Measurements from ENCODE around the gene SYVN1. TPM values are rescaled to one million over a fixed set of nuclear protein-coding genes. Genes with fewer than 3 reads are reported as not detected.

SYVN1 gene
- total RNA-seq, 2 experiments from 2014 or later = 89.1 to 96.8 TPM

GRCh38 chr11:65170058-65170534 lies 35.8 kb upstream of the SYVN1 start, which contains the start of gene SPDYC:
SPDYC (plus strand) TSS chr11:65170233; CDS start chr11:65171358, 1,125 bp downstream.
- Mint-ChIP-seq H3K36me3 (ENCODE audit: low read depth) (no peaks in the 10 kb centered on the region), H3K9me3 (no peaks in the 10 kb centered on the region), H3K27me3 (no peaks in the 10 kb centered on the region), H3K4me3 (no peak within 1 kb of the TSS), H3K4me1 (ENCODE audit: low read depth) (no peaks in the 10 kb centered on the region), H3K27ac (peak within 1 kb of the TSS; percentile 24)
- Histone ChIP-seq H3K36me3 (ENCODE audit: insufficient read depth, low read length) (no peaks in the 10 kb centered on the region), H3K27me3 (ENCODE audit: control insufficient read depth in 1 of 2, insufficient read depth in 2 of 2, low read length in 2 of 2) (no peaks in the 10 kb centered on the region), H3K9me3 (ENCODE audit: control insufficient read depth in 1 of 2, insufficient read depth in 1 of 2, low read length in 2 of 2) (no peaks in the 10 kb centered on the region), H3K4me1 (ENCODE audit: insufficient read depth, low read length) (peaks cover 9% of the 10 kb centered on the region), H3K4me3 (ENCODE audit: low read length) (no peak within 1 kb of the TSS), H3K27ac (ENCODE audit: low read depth in 1 of 2, low read length in 2 of 2) (no peak within 1 kb of the TSS)
- ATAC-seq (ENCODE audit: poor library complexity) = no peak
- POLR2A ChIA-PET = no interaction called here
- CTCF ChIA-PET = no interaction called here
- DNase-seq = no peak
- intact Hi-C loops (cut with DNase I, micrococcal nuclease) = no loop called here
- TF ChIP-seq, protein P1, sequence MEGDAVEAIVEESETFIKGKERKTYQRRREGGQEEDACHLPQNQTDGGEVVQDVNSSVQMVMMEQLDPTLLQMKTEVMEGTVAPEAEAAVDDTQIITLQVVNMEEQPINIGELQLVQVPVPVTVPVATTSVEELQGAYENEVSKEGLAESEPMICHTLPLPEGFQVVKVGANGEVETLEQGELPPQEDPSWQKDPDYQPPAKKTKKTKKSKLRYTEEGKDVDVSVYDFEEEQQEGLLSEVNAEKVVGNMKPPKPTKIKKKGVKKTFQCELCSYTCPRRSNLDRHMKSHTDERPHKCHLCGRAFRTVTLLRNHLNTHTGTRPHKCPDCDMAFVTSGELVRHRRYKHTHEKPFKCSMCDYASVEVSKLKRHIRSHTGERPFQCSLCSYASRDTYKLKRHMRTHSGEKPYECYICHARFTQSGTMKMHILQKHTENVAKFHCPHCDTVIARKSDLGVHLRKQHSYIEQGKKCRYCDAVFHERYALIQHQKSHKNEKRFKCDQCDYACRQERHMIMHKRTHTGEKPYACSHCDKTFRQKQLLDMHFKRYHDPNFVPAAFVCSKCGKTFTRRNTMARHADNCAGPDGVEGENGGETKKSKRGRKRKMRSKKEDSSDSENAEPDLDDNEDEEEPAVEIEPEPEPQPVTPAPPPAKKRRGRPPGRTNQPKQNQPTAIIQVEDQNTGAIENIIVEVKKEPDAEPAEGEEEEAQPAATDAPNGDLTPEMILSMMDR (IDR thresholded peaks at IDR 0.05) = no peak

DNA sequence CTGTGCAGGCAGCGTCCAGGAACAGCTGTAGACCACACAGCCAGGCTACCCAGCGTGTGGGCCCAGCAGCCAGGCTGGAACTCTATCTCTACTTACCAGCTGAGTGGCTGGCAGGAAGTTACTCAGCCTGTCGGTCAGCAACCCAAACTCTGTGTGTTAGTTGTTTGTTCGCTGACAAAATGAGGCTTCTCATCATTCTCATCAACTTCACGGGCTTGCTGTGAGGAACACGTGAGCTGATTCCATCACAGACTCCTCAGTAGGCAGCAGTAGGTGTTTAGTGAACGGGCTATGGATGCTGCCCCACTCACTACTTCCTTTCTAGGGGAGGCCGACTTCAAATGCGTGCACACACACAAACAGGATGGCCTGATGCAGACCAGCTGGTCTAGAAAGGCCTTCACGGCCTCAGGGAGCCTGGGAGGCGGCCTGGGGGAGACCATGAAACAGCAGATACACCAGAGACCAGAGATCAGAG lies 34.9 kb upstream of the SYVN1 start:
- Mint-ChIP-seq H3K27ac (peak overlapping the region; percentile 24), H3K27me3 (no peaks in the 10 kb centered on the region), H3K4me3 (no peak overlapping the region), H3K9me3 (no peaks in the 10 kb centered on the region), H3K4me1 (ENCODE audit: low read depth) (no peaks in the 10 kb centered on the region), H3K36me3 (ENCODE audit: low read depth) (no peaks in the 10 kb centered on the region)
- DNase-seq = no peak
- H3K27ac ChIP-seq (ENCODE audit: low read depth in 1 of 2, low read length in 2 of 2) = no peak overlapping the region
- ChIA-PET POLR2A (interaction anchor here (0.9 kb wide), 1 partner anchor 47 kb away, joined by 3 read pairs; the partner anchor contains the start of genes FAU and MRPL49), CTCF (no interaction called here)
- H3K4me3 ChIP-seq (ENCODE audit: low read length) = no peak overlapping the region
- intact Hi-C loops (cut with DNase I, micrococcal nuclease) = no loop called here
- H3K36me3 ChIP-seq (ENCODE audit: insufficient read depth, low read length) = no peaks in the 10 kb centered on the region
- no peaks in the 10 kb centered on the region for H3K27me3 ChIP-seq (ENCODE audit: control insufficient read depth in 1 of 2, insufficient read depth in 2 of 2, low read length in 2 of 2)
- TF ChIP-seq, protein P1 (IDR thresholded peaks at IDR 0.05) = no peak
- no peaks in the 10 kb centered on the region for H3K9me3 ChIP-seq (ENCODE audit: control insufficient read depth in 1 of 2, insufficient read depth in 1 of 2, low read length in 2 of 2)
- no peak for ATAC-seq (ENCODE audit: poor library complexity)
- peaks cover 9% of the 10 kb centered on the region for H3K4me1 ChIP-seq (ENCODE audit: insufficient read depth, low read length)

- Histone ChIP-seq H3K4me1 (ENCODE audit: insufficient read depth, low read length) (peaks cover 9% of the 10 kb centered on the region), H3K27ac (ENCODE audit: low read depth in 1 of 2, low read length in 2 of 2) (no peak overlapping the region), H3K4me3 (ENCODE audit: low read length) (no peak overlapping the region), H3K27me3 (ENCODE audit: control insufficient read depth in 1 of 2, insufficient read depth in 2 of 2, low read length in 2 of 2) (no peaks in the 10 kb centered on the region), H3K36me3 (ENCODE audit: insufficient read depth, low read length) (no peaks in the 10 kb centered on the region), H3K9me3 (ENCODE audit: control insufficient read depth in 1 of 2, insufficient read depth in 1 of 2, low read length in 2 of 2) (no peaks in the 10 kb centered on the region)
- Mint-ChIP-seq H3K4me3 (no peak overlapping the region), H3K36me3 (ENCODE audit: low read depth) (no peaks in the 10 kb centered on the region), H3K9me3 (no peaks in the 10 kb centered on the region), H3K4me1 (ENCODE audit: low read depth) (no peaks in the 10 kb centered on the region), H3K27ac (no peak overlapping the region), H3K27me3 (no peaks in the 10 kb centered on the region)
- ChIA-PET POLR2A (no interaction called here), CTCF (no interaction called here)
- ATAC-seq (ENCODE audit: poor library complexity) (no peak), DNase-seq (no peak)
- intact Hi-C loops (cut with DNase I, micrococcal nuclease) = no loop called here
- TF ChIP-seq, protein P1 (IDR thresholded peaks at IDR 0.05) = no peak
These were observed 33.3 kb upstream of the SYVN1 start for GRCh38 chr11:65167656-65168055.

Measured in CD4-positive, alpha-beta T cell (primary cell).